Left lung (tissue), 10 donors: ENCODE results near the gene ZNF189. TPM values are rescaled to one million over a fixed set of nuclear protein-coding genes. Genes with fewer than 3 reads are reported as not detected.
"Not testable (repeated sequence)": the region's sequence is repeated elsewhere in the genome, so short reads cannot be mapped to it uniquely, and the experiment has no call there.

Experiments used
- ATAC-seq: fragments of 200-7000 bp; cut with Tn5 transposase; one replicate; pipeline ENCODE4 v1.9.1; 2020; ENCODE audit warnings: moderate library complexity
- DNase-seq, 4 donors: peaks; one replicate each; pipeline ENCODE4 v3.0.0-alpha.2; 2013 to 2020
- H3K27ac ChIP-seq, 2 donors: fragments of 200-600 bp; sonication (generic) in 1 of 2; one replicate each; pipeline versions ENCODE4 v1.5.0 to v1.8.0; 2020 to 2021
- H3K27me3 ChIP-seq, 2 donors: fragments of 200-600 bp; sonication (generic) in 1 of 2; one replicate each; pipeline versions ENCODE4 v1.5.0 to v1.8.0; 2020 to 2021
- H3K36me3 ChIP-seq, 2 donors: fragments of 200-600 bp; sonication (generic) in 1 of 2; one replicate each; pipeline versions ENCODE4 v1.5.0 to v1.8.0; 2020 to 2021
- H3K4me1 ChIP-seq, 2 donors: fragments of 200-600 bp; one replicate each; pipeline ENCODE4 v1.8.0; 2021
- H3K4me3 ChIP-seq, 2 donors: fragments of 200-600 bp; sonication (generic) in 1 of 2; one replicate each; pipeline versions ENCODE4 v1.5.0 to v1.8.0; 2020 to 2021; ENCODE audit warnings: mild to moderate bottlenecking in 1 of 2
- H3K9me3 ChIP-seq, 2 donors: fragments of 200-600 bp; sonication (generic) in 1 of 2; one replicate each; pipeline versions ENCODE4 v1.5.0 to v1.8.0; 2020 to 2021
- CTCF ChIP-seq, 2 donors: fragments of 200-600 bp; sonication (generic) in 1 of 2; IDR thresholded peaks; one replicate each; pipeline versions ENCODE4 v1.5.0 to v1.8.0; 2021; ENCODE audit warnings: antibody characterized with exemption in 2 of 2
- intact Hi-C, 2 donors: fragments of 100-400 bp; cut with DNase I; formaldehyde crosslinking; loops; one replicate each; pipeline versions ENCODE4 v1.11.2 to v1.14.2; 2022
- polyA plus RNA-seq, 6 donors: library from polyadenylated mRNA; unstranded; fragments of 120-200 nt; gene quantifications; one replicate each; pipeline ENCODE4 v1.2.1, GENCODE V29; 2013; ENCODE audit not compliant: insufficient read length in 6 of 6
- total RNA-seq, 2 donors: library from RNA; stranded (reverse); fragmentation: NEBNext Ultra II Directional; extraction: Animal tissue kit (Norgen Biotek cat#: 25700); gene quantifications; one replicate each; pipeline ENCODE4 v1.2.1, GENCODE V29; 2021
- donor health status: DM: no; HTN: yes; CAD: no.
- donor health status: DM: no; HTN: no; CAD: no.

The ZNF189 gene
- total and polyA plus RNA-seq, 8 donors: 15.7 to 45.1 (median 37.9) TPM

- no peaks in the 10 kb centered on the region for H3K27me3 ChIP-seq
- peaks cover 0 to 15% of the 10 kb centered on the region in 2 donors for H3K9me3 ChIP-seq
- intact Hi-C loops: no loop called here
- no peaks in the 10 kb centered on the region for H3K36me3 ChIP-seq
- no peaks in the 10 kb centered on the region for H3K4me1 ChIP-seq
- ATAC-seq (no peak), DNase-seq (no peak)
- no peak for TF ChIP-seq CTCF (IDR thresholded peaks at IDR 0.05)
- no peak overlapping the region for H3K27ac ChIP-seq
- no peak overlapping the region for H3K4me3 ChIP-seq
Observed at GRCh38 chr9:101380295-101380694, 18.4 kb upstream of the ZNF189 start.

GRCh38 chr9:101381118-101381517 lies 17.5 kb upstream of the ZNF189 start:
- H3K4me1 ChIP-seq: no peaks in the 10 kb centered on the region
- H3K27me3 ChIP-seq: no peaks in the 10 kb centered on the region
- peaks cover 0 to 22% of the 10 kb centered on the region in 2 donors for H3K9me3 ChIP-seq
- no peak overlapping the region for H3K4me3 ChIP-seq
- DNase-seq (no peak), ATAC-seq (no peak)
- H3K36me3 ChIP-seq: no peaks in the 10 kb centered on the region
- no peak for TF ChIP-seq CTCF (IDR thresholded peaks at IDR 0.05)
- intact Hi-C loops: no loop called here
- H3K27ac ChIP-seq: no peak overlapping the region

GRCh38 chr9:101381833-101382342 lies 16.8 kb upstream of the ZNF189 start:
- DNase-seq: no peak
- intact Hi-C loops: no loop called here

GRCh38 chr9:101383361-101383760 lies 15.3 kb upstream of the ZNF189 start:
- Histone ChIP-seq H3K4me3 (no peak overlapping the region), H3K27ac (no peak overlapping the region), H3K36me3 (no peaks in the 10 kb centered on the region), H3K27me3 (no peaks in the 10 kb centered on the region), H3K9me3 (peaks cover 0 to 17% of the 10 kb centered on the region in 2 donors), H3K4me1 (no peaks in the 10 kb centered on the region)
- ATAC-seq: no peak
- no peak for TF ChIP-seq CTCF (IDR thresholded peaks at IDR 0.05)
- intact Hi-C loops: no loop called here
- DNase-seq: no peak

More at GRCh38 chr9:101381833-101382342, 16.8 kb upstream of the ZNF189 start:
- H3K9me3 ChIP-seq: peaks cover 0 to 22% of the 10 kb centered on the region in 2 donors
- no peak for ATAC-seq
- no peak overlapping the region for H3K27ac ChIP-seq
- no peaks in the 10 kb centered on the region for H3K4me1 ChIP-seq
- no peak for TF ChIP-seq CTCF (IDR thresholded peaks at IDR 0.05)
- no peaks in the 10 kb centered on the region for H3K27me3 ChIP-seq
- no peaks in the 10 kb centered on the region for H3K36me3 ChIP-seq
- H3K4me3 ChIP-seq: no peak overlapping the region

GRCh38 chr9:101384873-101385536 lies 13.6 kb upstream of the ZNF189 start, which contains the start of gene BAAT:
Gene BAAT (minus strand): TSS chr9:101385006. CDS start chr9:101371404, 13,602 bp downstream.
- ATAC-seq, H3K27ac ChIP-seq, H3K27me3 ChIP-seq, DNase-seq, intact Hi-C loops, H3K4me3 ChIP-seq, H3K4me1 ChIP-seq: not testable (repeated sequence)
- peaks cover 0 to 17% of the 10 kb centered on the region in 2 donors for H3K9me3 ChIP-seq
- H3K36me3 ChIP-seq: peaks cover 0 to 12% of the 10 kb centered on the region in 2 donors
